Esophagus squamous epithelium (tissue), 4 donors: ENCODE measurements around the gene IFT122.

Source experiments
- POLR2A ChIP-seq, 4 donors: fragments of 450-650 bp; IDR thresholded peaks; one replicate each; pipeline ENCODE4 v1.6.1; 2017; ENCODE audit warnings: antibody characterized with exemption in 4 of 4, mild to moderate bottlenecking in 4 of 4, moderate library complexity in 3 of 4
- TF ChIP-seq, protein P1 (sequence below), 6 experiments: fragments of 450-650 bp in 4 of 6; fragments of 200-600 bp in 2 of 6; sonication (generic) in 2 of 6; IDR thresholded peaks; one replicate each; pipeline ENCODE4 v1.5.1; 2016 to 2019; ENCODE audit warnings: antibody characterized with exemption in 6 of 6, mild to moderate bottlenecking in 4 of 6, moderate library complexity in 4 of 6

DNA sequence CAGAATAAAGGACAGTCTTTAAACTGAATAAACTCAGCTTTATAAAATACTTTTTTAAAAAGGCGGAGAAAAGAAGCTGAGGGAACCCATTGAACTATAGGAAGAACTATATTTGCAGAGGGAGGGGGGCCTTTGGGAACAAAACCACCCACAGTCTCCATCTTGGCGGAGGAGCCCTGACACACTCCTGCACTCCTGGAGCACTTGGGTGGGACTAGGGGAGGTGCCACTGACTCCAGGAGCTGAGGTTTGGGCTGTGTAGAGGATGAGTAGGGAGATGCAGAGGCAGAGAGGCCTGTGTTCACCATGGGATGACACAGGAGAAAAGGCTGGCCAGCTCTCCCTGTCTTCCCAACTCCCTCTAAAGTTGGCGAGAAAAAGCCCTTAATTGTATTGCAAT is 35.8 kb downstream of the IFT122 start:
- TF ChIP-seq, protein P1, sequence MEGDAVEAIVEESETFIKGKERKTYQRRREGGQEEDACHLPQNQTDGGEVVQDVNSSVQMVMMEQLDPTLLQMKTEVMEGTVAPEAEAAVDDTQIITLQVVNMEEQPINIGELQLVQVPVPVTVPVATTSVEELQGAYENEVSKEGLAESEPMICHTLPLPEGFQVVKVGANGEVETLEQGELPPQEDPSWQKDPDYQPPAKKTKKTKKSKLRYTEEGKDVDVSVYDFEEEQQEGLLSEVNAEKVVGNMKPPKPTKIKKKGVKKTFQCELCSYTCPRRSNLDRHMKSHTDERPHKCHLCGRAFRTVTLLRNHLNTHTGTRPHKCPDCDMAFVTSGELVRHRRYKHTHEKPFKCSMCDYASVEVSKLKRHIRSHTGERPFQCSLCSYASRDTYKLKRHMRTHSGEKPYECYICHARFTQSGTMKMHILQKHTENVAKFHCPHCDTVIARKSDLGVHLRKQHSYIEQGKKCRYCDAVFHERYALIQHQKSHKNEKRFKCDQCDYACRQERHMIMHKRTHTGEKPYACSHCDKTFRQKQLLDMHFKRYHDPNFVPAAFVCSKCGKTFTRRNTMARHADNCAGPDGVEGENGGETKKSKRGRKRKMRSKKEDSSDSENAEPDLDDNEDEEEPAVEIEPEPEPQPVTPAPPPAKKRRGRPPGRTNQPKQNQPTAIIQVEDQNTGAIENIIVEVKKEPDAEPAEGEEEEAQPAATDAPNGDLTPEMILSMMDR (IDR thresholded peaks at IDR 0.05), result no peak
- TF ChIP-seq POLR2A (IDR thresholded peaks at IDR 0.05), result no peak
